ENCODE measurements around the gene TMEM120B.

DNA sequence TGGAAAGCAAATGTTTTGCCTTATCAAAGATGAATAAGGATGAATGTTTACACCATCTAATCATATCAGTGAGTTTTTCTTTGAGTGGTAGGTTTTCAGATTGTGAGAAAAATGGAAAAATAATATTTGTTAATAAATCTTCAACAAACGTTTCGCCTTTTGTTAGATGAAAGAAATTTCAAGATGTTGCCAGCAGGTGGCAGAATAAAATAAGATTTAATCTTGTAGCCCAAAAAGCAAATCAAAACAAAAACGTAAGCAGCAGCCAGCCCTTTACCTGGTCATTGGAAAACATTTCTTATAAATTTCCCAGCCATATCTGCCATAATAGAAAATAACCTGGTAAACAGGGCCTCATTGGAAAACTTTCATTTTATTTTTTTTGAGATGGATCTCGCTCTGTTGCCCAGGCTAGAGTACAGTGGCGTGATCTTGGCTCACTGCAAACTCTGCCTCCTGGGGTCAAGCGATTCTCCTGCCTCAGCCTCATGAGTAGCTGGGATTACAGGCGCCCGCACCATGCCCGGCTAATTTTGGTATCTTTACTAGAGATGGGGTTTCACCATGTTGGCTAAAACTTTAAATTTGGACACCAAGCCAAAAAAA is 15.4 kb upstream of the TMEM120B start:
- TF ChIP-seq, protein P1, sequence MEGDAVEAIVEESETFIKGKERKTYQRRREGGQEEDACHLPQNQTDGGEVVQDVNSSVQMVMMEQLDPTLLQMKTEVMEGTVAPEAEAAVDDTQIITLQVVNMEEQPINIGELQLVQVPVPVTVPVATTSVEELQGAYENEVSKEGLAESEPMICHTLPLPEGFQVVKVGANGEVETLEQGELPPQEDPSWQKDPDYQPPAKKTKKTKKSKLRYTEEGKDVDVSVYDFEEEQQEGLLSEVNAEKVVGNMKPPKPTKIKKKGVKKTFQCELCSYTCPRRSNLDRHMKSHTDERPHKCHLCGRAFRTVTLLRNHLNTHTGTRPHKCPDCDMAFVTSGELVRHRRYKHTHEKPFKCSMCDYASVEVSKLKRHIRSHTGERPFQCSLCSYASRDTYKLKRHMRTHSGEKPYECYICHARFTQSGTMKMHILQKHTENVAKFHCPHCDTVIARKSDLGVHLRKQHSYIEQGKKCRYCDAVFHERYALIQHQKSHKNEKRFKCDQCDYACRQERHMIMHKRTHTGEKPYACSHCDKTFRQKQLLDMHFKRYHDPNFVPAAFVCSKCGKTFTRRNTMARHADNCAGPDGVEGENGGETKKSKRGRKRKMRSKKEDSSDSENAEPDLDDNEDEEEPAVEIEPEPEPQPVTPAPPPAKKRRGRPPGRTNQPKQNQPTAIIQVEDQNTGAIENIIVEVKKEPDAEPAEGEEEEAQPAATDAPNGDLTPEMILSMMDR (IDR thresholded peaks at IDR 0.05), result peak; percentile 54 to 87 (median 62)
- no peak for TF ChIP-seq POLR2A (IDR thresholded peaks at IDR 0.05)

Data from transverse colon (tissue), 3 donors.